A673 (cell line): ENCODE results near the gene KLHDC3. TPM values are rescaled to one million over a fixed set of nuclear protein-coding genes. Genes with fewer than 3 reads are reported as not detected.
A peak's percentile ranks its signal among the peaks of the same experiment; 100 is the strongest.
"Not testable (repeated sequence)": the region's sequence is repeated elsewhere in the genome, so short reads cannot be mapped to it uniquely, and the experiment has no call there.

Experiments
- BruUV-seq: library from RNA; stranded (reverse); fragments of 400-500 nt; replicated peaks from 2 replicates; lab custom pipeline; 2021; lab: Mats Ljungman, UMichigan
- CTCF ChIA-PET: fragments of 300-600 bp; sonication (Branson Sonifier 250); formaldehyde crosslinking; loops from one replicate; lab custom pipeline; 2022; ENCODE audit warnings: antibody characterized with exemption; lab: Charles Lee
- POLR2A ChIA-PET: fragments of 300-600 bp; sonication (Branson Sonifier 250); formaldehyde crosslinking; loops from one replicate; lab custom pipeline; 2022; ENCODE audit warnings: antibody characterized with exemption; ENCODE audit not compliant: low non-redundant PET; lab: Charles Lee
- DNase-seq: peaks from one replicate; pipeline ENCODE4 v3.0.0-alpha.2; 2015; ENCODE audit warnings: low spot score
- H3K27ac ChIP-seq: fragments of 200-600 bp; sonication (generic); 2 replicates; pipeline ENCODE4 v1.5.1; 2016; ENCODE audit warnings: mixed run types, low read depth, mild to moderate bottlenecking, mixed read lengths, antibody characterized with exemption, low read length; ENCODE audit not compliant: poor library complexity, severe bottlenecking
- H3K27me3 ChIP-seq: fragments of 200-600 bp; sonication (generic); replicated peaks from 2 replicates; pipeline ENCODE4 v1.6.1; 2017; ENCODE audit warnings: mixed run types, low read depth, mild to moderate bottlenecking, mixed read lengths, antibody characterized with exemption, low read length; ENCODE audit not compliant: insufficient read depth, poor library complexity
- H3K36me3 ChIP-seq: fragments of 200-600 bp; sonication (generic); 2 replicates; pipeline ENCODE4 v1.6.1; 2016; ENCODE audit warnings: mixed run types, mild to moderate bottlenecking, mixed read lengths, antibody characterized with exemption, low read length; ENCODE audit not compliant: insufficient read depth, poor library complexity, severe bottlenecking
- H3K4me1 ChIP-seq: fragments of 200-600 bp; sonication (generic); 2 replicates; pipeline ENCODE4 v1.6.1; 2017; ENCODE audit warnings: mixed run types, mild to moderate bottlenecking, mixed read lengths, antibody characterized with exemption, low read length; ENCODE audit not compliant: insufficient read depth, poor library complexity, severe bottlenecking
- H3K4me3 ChIP-seq: fragments of 200-600 bp; sonication (generic); 2 replicates; pipeline ENCODE4 v1.5.1; 2016; ENCODE audit warnings: low read depth, mixed run types, mild to moderate bottlenecking, mixed read lengths, low read length; ENCODE audit not compliant: poor library complexity, severe bottlenecking
- H3K9me3 ChIP-seq: fragments of 200-600 bp; sonication (generic); 2 replicates; pipeline ENCODE4 v1.6.1; 2016; ENCODE audit warnings: mixed run types, low read depth, mild to moderate bottlenecking, mixed read lengths, antibody characterized with exemption, low read length; ENCODE audit not compliant: poor library complexity, severe bottlenecking
- EZH2 ChIP-seq: fragments of 200-600 bp; sonication (generic); IDR thresholded peaks from 2 replicates; pipeline ENCODE4 v1.6.1; 2017; ENCODE audit warnings: borderline replicate concordance, low read depth, mild to moderate bottlenecking, mixed read lengths, antibody characterized with exemption, low read length; ENCODE audit not compliant: poor library complexity, severe bottlenecking
- intact Hi-C: fragments of 100-400 bp; cut with micrococcal nuclease; formaldehyde crosslinking; loops from one replicate; pipeline ENCODE4 v1.10.0; 2022; ENCODE audit not compliant: unreplicated experiment
- total RNA-seq: library from RNA; stranded (reverse); gene quantifications from 2 replicates; pipeline ENCODE4 v1.2.3, GENCODE V29; 2021
- TF ChIP-seq, protein P1 (sequence below): fragments of 300-800, 200-600 bp; sonication (generic); conservative IDR thresholded peaks from 2 replicates; pipeline ENCODE4 v1.5.1; 2017; ENCODE audit warnings: low read depth, mild to moderate bottlenecking, antibody characterized with exemption, low read length, moderate library complexity, mixed read lengths

Gene KLHDC3
- total RNA-seq, 1 experiment from 2014 or later, result 90.1 TPM

- no peak for DNase-seq
- Histone ChIP-seq H3K27ac (no peak overlapping the region), H3K4me1 (no peaks in the 10 kb centered on the region), H3K27me3 (no peaks in the 10 kb centered on the region), H3K4me3 (no peak overlapping the region), H3K9me3 (no peaks in the 10 kb centered on the region), H3K36me3 (no peaks in the 10 kb centered on the region)
- intact Hi-C loops, result no loop called here
- no TSS peak for BruUV-seq
- ChIA-PET POLR2A (no interaction called here), CTCF (interaction anchor here (0.6 kb wide), 1 partner anchor 147 kb away, joined by 7 read pairs; no protein-coding TSS in a partner anchor)
- no peak for TF ChIP-seq EZH2
- TF ChIP-seq, protein P1, sequence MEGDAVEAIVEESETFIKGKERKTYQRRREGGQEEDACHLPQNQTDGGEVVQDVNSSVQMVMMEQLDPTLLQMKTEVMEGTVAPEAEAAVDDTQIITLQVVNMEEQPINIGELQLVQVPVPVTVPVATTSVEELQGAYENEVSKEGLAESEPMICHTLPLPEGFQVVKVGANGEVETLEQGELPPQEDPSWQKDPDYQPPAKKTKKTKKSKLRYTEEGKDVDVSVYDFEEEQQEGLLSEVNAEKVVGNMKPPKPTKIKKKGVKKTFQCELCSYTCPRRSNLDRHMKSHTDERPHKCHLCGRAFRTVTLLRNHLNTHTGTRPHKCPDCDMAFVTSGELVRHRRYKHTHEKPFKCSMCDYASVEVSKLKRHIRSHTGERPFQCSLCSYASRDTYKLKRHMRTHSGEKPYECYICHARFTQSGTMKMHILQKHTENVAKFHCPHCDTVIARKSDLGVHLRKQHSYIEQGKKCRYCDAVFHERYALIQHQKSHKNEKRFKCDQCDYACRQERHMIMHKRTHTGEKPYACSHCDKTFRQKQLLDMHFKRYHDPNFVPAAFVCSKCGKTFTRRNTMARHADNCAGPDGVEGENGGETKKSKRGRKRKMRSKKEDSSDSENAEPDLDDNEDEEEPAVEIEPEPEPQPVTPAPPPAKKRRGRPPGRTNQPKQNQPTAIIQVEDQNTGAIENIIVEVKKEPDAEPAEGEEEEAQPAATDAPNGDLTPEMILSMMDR, result peak; percentile 32; the same call in 1 of the 2 replicates
Measured at GRCh38 chr6:42996513-42996912, 17.5 kb upstream of the KLHDC3 start.

DNA sequence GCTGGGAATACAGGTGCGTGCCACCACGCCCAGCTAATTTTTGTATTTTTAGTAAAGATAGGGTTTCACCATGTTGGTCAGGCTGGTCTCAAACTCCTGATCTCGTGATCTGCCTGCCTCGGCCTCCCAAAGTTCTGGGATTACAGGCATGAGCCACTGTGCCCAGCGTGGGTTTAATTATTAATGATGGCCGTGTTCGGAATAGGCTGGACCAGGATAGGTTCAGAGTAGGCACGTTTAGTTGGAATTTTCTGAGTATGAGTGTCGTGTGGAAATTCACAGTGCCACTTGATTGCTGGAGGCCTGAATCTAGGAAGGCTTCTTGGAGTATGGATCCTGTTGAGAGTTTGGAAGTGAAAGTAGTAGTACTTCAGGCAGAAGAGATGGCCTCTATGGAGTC lies 15.8 kb upstream of the KLHDC3 start:
- H3K27ac ChIP-seq, H3K4me1 ChIP-seq, CTCF ChIA-PET, H3K4me3 ChIP-seq, H3K36me3 ChIP-seq, H3K27me3 ChIP-seq, BruUV-seq, H3K9me3 ChIP-seq, POLR2A ChIA-PET, DNase-seq, intact Hi-C loops: not testable (repeated sequence)

- no peak for DNase-seq
- H3K27me3 ChIP-seq, result no peaks in the 10 kb centered on the region
- H3K4me3 ChIP-seq, result no peak overlapping the region
- BruUV-seq, result no TSS peak
- CTCF ChIA-PET, result no interaction called here
- peaks cover under 1% of the 10 kb centered on the region for H3K36me3 ChIP-seq
- H3K27ac ChIP-seq, result no peak overlapping the region
- TF ChIP-seq EZH2, result no peak
- TF ChIP-seq, protein P1, result no peak
- H3K9me3 ChIP-seq, result no peaks in the 10 kb centered on the region
- POLR2A ChIA-PET, result no interaction called here
- no peaks in the 10 kb centered on the region for H3K4me1 ChIP-seq
- intact Hi-C loops, result no loop called here
Measured at GRCh38 chr6:43001843-43002242, 12.2 kb upstream of the KLHDC3 start.

- CTCF ChIA-PET, result no interaction called here
- BruUV-seq, result no TSS peak
- Histone ChIP-seq H3K27me3 (no peaks in the 10 kb centered on the region), H3K4me1 (no peaks in the 10 kb centered on the region), H3K36me3 (peaks cover 40% of the 10 kb centered on the region), H3K27ac (no peak overlapping the region), H3K9me3 (no peaks in the 10 kb centered on the region), H3K4me3 (no peak overlapping the region)
- intact Hi-C loops, result no loop called here
- DNase-seq, result no peak
- no peak for TF ChIP-seq EZH2
- TF ChIP-seq, protein P1, result no peak
- POLR2A ChIA-PET, result no interaction called here
Measured at GRCh38 chr6:43005844-43006243, 8.2 kb upstream of the KLHDC3 start.
